Dedifferentiated amniotic fluid mesenchymal stem cell (primary cell): Measurements from ENCODE around the gene TRRAP.

Source experiments
- DNase-seq: peaks from one replicate; pipeline ENCODE4 v3.0.0-alpha.2; 2016; ENCODE audit errors: extremely low spot score

TRRAP gene

DNA sequence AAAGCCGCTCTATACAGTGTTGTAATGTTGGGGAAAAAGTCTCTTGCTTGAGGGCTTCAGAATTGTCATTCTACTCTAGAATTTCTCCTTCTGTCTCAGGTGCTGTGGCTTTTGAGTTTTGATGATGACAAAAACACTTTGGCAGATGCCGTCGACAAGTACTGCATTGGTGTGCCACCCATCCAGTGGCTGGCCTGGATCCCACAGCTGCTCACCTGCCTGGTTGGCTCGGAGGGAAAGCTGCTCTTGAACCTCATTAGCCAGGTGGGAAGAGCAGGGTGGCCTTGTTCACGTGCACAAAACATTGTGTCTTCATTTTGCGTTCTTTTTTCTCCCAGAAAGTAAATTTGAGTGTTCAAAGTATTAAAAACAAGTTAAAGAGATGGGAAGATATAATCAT, 112.0 kb downstream of the TRRAP start:
- no peak for DNase-seq

- DNase-seq = no peak
These were observed 112.8 kb downstream of the TRRAP start for GRCh38 chr7:98991141-98991540.

DNA sequence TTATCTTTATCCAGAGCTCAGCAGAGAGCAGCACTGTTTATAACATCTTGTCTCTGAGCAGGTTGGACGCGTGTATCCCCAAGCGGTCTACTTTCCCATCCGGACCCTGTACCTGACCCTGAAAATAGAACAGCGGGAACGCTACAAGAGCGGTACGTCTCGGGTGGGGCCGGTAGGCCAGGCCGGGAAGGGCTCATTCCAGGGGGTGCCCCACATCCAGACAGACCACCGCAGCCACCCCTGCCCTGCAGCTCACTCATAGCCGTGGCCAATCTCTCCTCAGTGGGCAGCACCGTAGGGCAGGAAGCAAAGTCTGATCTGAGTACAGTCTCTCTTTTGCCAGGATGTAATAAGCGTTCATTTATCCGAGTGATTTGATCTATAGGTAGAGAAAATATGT, 113.7 kb downstream of the TRRAP start:
- DNase-seq = no peak

GRCh38 chr7:98993024-98993897, 114.9 kb downstream of the TRRAP start:
- no peak for DNase-seq

- no peak for DNase-seq
These were observed 116.0 kb downstream of the TRRAP start for GRCh38 chr7:98994046-98994944.

GRCh38 chr7:98995111-98995510, 116.8 kb downstream of the TRRAP start:
- DNase-seq = no peak

DNA sequence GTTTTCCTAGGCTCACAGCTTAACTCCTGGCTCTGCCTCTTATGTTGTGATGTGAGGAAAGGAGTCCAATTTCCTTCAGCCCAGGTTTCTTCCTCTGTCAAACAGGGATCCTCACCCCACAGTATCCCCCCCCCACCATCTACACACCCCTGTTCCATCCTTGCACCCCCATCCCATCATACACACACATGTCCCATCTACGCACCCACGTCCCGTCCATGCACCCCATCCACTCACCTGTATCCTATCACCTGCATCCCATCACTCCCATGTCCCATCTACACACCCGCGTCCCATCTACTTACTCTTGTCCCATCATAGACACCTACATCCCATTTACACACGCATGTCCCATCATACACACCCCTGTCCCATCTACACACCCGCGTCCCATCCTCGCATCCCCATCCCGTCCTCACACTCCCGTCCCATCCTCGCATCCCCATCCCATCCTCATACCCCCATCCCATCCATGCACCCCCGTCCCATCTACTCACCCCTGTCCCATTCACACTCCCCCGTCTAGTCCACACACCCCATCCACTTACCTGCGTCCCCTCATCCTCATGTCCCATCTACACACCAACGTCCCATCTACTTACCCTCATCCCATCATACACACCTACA, 117.3 kb downstream of the TRRAP start:
- DNase-seq = no peak

- DNase-seq = no peak
These were observed 117.8 kb downstream of the TRRAP start for GRCh38 chr7:98996150-98996552.

GRCh38 chr7:98997846-98998245, 119.5 kb downstream of the TRRAP start:
- no peak for DNase-seq

DNA sequence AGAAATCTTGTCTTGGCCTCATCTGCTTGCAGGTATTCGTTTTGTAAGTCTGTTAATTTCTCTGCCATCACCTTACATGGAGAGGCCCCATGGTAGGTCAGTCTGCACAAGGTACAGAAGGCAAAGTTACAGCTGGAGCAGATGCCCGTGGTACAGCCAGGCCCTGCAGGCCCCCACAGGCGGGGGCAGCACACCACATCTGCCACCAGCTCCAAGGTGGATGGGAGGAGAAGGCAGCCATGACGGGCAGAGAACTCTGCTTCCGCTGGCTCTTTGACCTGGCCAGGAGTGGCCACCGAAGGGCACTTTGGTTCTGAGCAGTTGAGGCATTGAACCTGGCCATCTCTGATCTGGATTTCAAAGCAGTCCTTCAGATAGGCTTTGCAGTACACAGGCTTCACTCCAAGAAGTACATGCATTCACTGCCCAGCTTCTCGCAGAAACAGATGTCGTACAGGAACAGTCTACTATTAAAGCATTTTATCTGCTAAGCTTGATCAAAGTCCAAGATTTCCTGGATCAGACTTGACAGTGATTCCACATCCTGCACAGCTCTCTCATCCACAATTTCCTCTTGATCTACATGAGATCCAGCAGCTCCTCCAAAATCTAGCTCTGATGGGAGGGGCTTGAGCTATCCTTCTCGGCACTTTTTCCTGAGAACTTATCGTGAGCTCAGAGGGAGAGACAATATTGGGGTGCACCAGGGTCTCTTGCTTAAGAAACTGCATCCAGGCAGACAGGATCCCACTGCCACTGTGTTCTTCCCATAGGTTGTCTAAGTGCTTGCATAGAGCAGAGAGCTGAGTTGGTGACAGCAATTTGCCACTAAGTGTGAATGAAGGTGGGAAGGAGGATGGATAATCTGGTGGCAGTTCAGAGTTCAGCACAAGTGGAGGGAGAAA, 120.7 kb downstream of the TRRAP start:
- no peak for DNase-seq

DNA sequence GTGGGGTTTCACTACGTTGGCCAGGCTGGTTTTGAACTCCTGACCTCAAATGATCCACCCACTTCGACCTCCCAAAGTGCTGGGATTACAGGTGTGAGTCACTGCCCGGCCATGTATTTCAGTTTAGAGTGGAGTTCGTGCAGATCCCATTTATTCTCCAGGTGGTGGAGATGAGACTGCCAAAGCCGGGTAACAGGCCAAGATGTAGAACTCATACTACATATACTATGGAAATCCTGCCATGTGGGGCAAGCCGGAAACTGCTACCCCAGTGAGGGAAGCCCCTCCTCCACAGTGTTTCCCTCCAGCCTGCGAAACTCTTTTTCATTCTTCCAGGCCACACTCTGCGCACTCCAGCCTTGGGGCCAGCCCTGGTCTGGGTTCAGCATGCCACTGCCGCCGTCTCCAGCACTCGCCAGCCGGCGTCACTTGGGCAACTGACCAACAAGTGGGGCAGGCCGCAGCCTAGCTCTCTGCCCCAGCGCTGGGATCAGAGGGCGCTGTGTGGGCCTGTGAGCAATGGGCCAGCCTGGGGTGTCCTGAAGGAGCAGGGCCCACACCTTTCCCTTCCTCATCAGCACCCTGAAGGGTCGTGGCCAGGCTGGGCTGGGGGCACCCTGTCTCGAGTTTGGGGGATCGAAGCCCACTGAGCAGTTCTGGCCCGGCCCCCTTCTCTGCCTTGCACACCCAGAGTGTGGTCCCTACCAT, 122.0 kb downstream of the TRRAP start:
- no peak for DNase-seq

- no peak for DNase-seq
These were observed 122.7 kb downstream of the TRRAP start for GRCh38 chr7:99000904-99001465.

GRCh38 chr7:99001482-99002147, 123.3 kb downstream of the TRRAP start:
- no peak for DNase-seq

DNA sequence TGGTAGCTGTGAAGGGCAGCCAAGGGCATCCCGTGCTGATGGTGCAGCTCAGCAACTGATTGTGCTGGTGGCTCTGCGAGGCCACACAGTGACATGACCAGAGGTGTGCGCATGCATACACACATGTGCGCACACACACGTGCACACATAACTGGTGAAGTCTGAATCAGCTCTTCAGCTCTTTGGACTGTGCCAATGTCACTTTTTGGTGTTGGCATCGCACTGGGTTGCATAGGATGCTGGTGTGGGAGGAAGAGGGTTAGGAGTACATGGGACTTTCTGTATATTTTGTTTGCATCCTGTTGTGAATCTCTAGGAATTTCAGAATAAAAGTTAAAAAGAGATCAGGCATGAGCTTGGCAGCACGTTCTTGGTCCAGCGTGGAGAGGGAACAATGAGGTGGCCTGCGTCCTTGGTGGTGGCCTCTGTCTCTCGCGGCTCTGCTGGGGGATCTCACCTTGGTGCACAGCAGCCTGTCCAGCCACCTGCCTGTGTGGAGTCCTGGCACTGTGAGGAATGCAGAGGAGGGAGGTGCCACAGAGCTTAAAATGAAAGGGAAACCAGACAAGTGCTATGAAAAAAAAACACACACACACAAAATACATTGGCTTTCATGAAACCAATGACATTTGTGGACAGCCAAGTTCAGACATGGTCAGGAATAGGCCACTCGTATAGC, 124.0 kb downstream of the TRRAP start:
- DNase-seq = no peak

GRCh38 chr7:99002827-99003212, 124.5 kb downstream of the TRRAP start:
- no peak for DNase-seq

- DNase-seq = no peak
These were observed 125.1 kb downstream of the TRRAP start for GRCh38 chr7:99003419-99003818.

GRCh38 chr7:99004216-99004615, 125.9 kb downstream of the TRRAP start:
- DNase-seq = no peak

DNA sequence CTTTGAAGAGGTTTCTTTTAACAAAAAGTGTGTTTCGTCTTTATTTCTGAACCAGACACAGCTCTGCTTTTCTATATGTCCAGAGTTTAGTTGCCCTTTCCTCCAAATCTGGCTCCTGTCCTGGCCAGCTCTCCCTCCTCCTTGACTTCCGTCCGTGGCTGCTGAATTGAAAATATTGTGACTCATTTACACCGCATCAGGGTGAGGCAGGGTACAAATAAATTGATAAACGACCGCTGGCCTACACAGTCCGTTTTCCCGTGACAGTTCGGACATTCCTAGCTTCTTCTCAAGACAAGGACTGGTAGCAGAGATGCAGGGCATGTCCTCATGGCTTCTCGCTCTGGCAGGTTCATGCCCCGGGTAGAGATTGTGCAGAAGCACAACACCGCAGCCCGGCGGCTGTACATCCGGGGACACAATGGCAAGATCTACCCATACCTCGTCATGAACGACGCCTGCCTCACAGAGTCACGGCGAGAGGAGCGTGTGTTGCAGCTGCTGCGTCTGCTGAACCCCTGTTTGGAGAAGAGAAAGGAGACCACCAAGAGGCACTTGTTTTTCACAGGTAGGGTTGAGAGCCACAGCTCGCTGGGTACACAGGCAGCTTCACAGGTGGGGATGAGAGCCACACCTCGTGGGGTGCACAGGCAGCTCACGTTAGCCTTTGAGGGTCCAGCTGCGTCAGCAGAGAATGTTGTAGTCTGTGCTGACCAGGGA, 126.6 kb downstream of the TRRAP start:
- DNase-seq = no peak

- no peak for DNase-seq
These were observed 127.4 kb downstream of the TRRAP start for GRCh38 chr7:99005776-99006175.
